Coronary artery (tissue), 2 donors: ENCODE measurements around the gene UROC1.

Source experiments
- DNase-seq: peaks from one replicate; pipeline ENCODE4 v3.0.0-alpha.2; 2017; ENCODE audit warnings: low spot score
- H3K27ac ChIP-seq, 2 donors: fragments of 200-600 bp; sonication (generic); one replicate each; pipeline ENCODE4 v1.5.1; 2016 to 2019
- H3K4me3 ChIP-seq: fragments of 200-600 bp; sonication (generic); 2 replicates; pipeline ENCODE4 v1.5.1; 2016; ENCODE audit warnings: mild to moderate bottlenecking, moderate library complexity
- TF ChIP-seq, protein P1 (sequence below): fragments of 200-600 bp; sonication (generic); IDR thresholded peaks from one replicate; pipeline ENCODE4 v1.5.1; 2019; ENCODE audit warnings: antibody characterized with exemption

Gene UROC1

DNA sequence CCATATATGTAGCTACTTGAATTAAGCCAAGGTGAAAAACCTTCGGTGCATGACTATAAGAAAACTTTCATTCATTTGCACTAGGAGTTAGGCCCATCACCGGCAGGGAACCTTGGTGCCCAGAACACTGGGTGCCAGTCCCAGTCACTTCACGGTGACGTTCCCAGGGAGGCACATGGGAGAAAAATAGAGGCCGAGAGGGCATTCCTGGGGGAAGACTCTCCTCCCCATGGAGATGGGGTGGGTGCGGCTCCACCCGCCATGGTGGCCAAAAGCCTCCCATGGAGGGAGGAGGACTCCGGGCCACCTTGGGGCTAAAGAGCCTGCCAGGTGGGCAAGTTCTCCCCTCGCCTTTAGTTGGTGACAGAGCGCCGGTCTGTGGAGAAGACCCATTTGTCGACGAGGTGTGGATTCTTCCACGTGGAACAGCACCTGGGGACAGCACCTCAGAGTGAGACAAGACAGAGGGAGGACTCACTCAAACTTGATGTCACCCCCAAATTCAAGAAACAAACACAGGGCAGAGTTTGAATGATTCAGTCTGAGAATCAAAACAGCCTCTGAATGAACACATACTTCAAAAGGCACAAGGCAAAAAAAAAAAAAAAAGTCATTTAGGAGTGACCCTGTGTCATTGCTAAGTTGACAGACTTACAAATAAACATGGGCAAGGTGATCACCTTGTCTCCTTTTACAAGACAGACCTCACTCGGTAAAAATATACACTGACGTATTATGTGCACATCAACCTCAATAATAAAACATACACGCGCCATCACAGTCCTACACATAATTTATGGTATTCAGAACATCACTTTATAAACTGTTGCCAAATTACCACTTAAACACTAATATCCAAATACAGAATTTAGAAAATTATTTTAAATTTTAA lies 80.5 kb downstream of the UROC1 start:
- no peak overlapping the region for H3K4me3 ChIP-seq
- TF ChIP-seq, protein P1, sequence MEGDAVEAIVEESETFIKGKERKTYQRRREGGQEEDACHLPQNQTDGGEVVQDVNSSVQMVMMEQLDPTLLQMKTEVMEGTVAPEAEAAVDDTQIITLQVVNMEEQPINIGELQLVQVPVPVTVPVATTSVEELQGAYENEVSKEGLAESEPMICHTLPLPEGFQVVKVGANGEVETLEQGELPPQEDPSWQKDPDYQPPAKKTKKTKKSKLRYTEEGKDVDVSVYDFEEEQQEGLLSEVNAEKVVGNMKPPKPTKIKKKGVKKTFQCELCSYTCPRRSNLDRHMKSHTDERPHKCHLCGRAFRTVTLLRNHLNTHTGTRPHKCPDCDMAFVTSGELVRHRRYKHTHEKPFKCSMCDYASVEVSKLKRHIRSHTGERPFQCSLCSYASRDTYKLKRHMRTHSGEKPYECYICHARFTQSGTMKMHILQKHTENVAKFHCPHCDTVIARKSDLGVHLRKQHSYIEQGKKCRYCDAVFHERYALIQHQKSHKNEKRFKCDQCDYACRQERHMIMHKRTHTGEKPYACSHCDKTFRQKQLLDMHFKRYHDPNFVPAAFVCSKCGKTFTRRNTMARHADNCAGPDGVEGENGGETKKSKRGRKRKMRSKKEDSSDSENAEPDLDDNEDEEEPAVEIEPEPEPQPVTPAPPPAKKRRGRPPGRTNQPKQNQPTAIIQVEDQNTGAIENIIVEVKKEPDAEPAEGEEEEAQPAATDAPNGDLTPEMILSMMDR = no peak
- no peak for DNase-seq
- no peak overlapping the region for H3K27ac ChIP-seq

DNA sequence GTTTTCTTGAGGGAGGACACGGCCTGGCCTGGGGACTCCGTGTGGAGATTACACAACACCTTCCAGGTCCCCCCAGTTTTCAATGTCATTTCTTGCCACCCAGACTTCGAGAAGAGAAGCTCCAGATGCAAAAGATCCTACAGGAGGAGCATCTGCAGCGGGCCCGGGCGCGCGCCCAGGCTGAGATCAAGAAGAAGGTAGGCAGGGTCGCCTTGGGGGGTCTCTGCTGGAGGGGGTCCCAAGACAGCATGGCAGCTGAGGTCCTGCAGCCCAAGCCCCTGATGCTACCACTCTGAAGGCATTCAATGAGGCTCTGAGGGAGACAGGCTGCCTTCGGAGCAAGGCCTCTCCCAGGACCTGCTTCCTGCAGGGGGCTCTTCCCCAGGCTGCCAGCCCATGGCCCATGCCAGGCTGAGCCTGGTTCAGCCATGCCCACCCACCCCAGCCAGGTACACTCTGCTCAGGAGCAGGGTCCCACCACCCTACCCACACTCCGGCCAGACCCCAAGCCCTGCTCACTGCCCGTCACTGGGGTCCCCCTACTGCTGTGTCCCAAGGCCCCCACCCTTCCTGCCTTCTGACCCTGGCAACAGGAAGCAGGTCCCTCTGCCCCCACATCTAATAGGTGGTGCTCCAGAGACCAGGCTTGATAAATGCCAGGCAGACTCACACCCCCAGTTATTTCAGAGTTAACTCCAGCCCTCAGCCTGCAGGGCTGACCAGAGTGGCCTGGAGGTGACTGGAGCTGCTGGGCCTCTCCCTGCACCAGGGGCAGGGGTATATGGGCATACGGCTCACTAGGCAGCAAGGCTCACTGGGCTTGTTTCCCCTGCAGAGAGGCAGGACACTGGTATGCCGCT lies 81.9 kb downstream of the UROC1 start:
- no peak for DNase-seq

DNA sequence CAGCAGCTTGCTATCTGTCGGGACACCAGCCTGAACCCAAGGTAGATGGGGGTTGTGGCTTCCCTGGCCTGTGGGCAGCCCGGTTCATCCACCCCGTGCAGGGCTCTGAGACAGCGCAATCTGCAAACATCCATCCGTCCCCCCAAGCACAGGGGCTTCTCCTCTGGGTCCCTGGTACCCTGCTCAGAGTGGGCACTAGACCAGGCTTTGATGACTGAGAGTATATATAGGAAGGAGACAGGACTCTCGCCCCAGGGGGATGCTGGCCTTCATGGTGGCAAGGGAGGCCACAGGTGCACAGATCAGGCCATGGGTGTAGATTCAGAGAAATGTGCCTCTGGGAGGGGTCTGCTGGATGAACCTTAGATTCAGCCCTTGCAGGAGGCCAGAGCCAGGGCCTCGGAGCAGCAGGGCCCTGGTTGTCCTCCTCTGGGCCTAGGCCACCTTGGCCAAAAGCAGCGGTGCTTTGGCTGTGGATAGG lies 82.6 kb downstream of the UROC1 start:
- TF ChIP-seq, protein P1 = no peak
- Histone ChIP-seq H3K4me3 (no peak overlapping the region), H3K27ac (no peak overlapping the region)
- DNase-seq = no peak

More for the DNA sequence above, 81.9 kb downstream of the UROC1 start:
- Histone ChIP-seq H3K27ac (no peak overlapping the region), H3K4me3 (no peak overlapping the region)
- TF ChIP-seq, protein P1 = no peak

DNA sequence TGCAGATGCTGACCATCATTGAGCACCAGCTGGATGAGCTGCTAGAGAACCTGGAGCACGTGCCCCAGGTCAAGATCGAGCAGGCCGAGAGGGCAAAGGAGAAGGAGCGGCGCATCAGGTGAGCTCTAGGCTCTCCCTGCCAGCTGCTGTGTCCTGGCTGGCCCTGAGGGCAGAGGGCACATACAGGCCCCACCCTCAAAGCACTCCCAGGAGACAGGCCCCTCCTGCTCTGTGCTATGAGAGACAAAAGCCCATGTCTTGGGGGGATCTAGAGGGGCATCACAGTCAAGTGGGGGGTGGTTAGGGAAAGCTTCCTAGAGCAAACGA lies 83.3 kb downstream of the UROC1 start:
- H3K27ac ChIP-seq = no peak overlapping the region

DNA sequence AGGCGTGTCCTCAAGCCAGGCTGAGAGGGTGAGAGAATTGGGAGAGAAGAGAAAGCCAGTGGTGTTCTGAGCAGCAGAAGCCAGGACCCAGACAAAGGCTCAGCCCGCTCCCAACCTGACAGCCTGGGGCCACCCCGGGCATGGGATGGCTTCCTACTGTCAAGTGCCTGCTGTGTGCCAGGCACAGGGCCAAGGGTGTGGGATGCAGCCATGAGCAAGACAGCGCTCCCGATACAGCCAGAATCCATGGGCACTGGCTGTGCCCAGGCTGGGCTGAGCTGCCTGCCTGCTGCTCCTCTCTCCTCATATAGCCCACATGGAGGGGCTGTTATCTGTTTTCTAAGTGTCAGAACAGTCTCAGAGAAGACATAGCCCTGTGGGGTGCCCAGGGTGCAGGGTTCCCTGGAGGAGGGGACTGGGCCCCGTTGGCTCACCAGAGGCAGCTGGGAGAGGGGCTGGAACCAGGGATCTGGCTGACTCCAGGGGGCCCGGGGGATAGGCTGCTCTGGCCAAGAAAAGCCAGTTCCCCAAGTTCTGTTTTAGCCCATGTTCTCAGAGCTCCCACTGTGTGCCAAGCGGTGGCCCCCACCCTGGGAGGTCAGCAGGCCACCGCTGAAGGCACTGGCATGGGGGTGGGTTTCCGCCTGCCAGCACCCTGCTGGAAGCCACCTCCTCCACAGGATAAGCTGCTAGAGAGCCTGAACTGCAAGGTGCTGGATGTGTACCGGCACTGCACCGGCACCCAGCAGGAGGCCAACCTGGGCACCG lies 83.9 kb downstream of the UROC1 start:
- TF ChIP-seq, protein P1 = no peak
- H3K4me3 ChIP-seq = no peak overlapping the region
- H3K27ac ChIP-seq = no peak overlapping the region
- no peak for DNase-seq

More for the DNA sequence above, 83.3 kb downstream of the UROC1 start:
- H3K4me3 ChIP-seq = no peak overlapping the region
- TF ChIP-seq, protein P1 = no peak
- DNase-seq = no peak

DNA sequence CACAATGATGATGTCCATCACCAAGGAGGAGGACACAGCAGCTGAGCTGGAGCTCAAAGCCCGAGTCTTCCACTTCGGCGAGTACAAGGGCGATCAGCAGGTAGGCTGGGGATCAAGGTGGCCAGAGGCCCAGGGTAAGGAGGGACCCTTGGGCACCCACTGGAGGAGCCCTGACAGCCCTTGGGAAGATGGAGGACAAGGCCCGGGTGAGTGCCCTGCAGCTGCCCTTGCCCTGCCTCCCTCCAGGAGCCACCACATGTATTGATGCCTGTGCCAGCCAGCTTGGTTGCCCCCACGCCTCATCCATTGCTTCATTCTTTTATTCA lies 84.5 kb downstream of the UROC1 start:
- H3K4me3 ChIP-seq = no peak overlapping the region
- no peak for DNase-seq
- H3K27ac ChIP-seq = no peak overlapping the region
- TF ChIP-seq, protein P1 = no peak
